ENCODE results near the gene REEP3. TPM values are rescaled to one million over a fixed set of nuclear protein-coding genes. Genes with fewer than 3 reads are reported as not detected.

REEP3 gene
- total and polyA plus RNA-seq, 2 of the 8 experiments (the other 6 are each of a cell fraction or from before 2014, with no cell fraction given): 5.8 to 31.5 TPM

DNA sequence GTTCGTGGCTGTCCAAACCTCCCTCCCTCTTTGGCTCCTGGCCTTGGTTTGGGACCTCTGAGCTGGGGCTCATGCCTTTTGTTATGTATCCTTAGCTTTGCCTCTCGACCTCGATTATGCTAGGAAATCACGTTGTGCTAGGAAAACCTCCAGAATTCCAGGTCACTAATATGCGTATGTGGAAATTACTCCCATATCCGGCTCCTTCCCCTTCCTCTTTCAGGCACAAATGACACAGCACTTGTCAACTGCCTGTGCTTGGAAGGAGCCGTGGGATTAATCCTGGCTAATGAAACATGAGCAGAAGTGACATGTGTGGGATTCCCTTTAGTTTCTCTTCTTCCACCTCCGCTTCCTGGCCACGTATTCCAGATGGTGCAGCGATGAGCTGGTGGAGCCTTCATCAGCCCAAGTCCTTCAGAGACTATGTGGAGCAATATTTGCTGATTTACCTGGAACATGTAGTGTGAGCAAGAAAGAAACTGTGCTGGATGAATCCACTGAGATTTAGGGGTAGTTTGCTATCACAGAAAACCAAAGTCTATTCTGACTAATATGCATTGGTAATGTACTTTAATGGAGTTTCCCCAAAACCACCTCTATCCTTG lies 149.2 kb downstream of the REEP3 start:
- H3K79me1 ChIP-seq (ENCODE audit: low read depth, low read length): no peaks in the 10 kb centered on the region
- no peak overlapping the region for H3K14ac ChIP-seq (ENCODE audit: insufficient read length)
- no peak overlapping the region for H3K27ac ChIP-seq (ENCODE audit: low read depth, low read length)
- H3K4me3 ChIP-seq (ENCODE audit: extremely low read depth in 1 of 4, insufficient read depth in 2 of 4, low read depth in 3 of 4, low read length in 4 of 4): peak overlapping the region in 1 of 4 experiments; percentile 2; a peak in 1 of 8 replicates
- no peak overlapping the region for H3K23ac ChIP-seq (ENCODE audit: insufficient read length)
- no peaks in the 10 kb centered on the region for H3K23me2 ChIP-seq (ENCODE audit: low read depth, low read length)
- no peak overlapping the region for H4K91ac ChIP-seq (replicated peaks; ENCODE audit: insufficient read length, low read length)
- peak overlapping the region in 1 of 4 experiments; percentile 12; a peak in 1 of 7 replicates for H3K9ac ChIP-seq (replicated peaks in 1 of 4; ENCODE audit: extremely low read depth in 1 of 4, low read depth in 3 of 4, low read length in 3 of 4)
- H4K5ac ChIP-seq (ENCODE audit: insufficient read length, low read depth, low read length): no peak overlapping the region
- H3K4me2 ChIP-seq (ENCODE audit: insufficient read depth in 1 of 2, low read depth in 2 of 2, low read length in 2 of 2): peak overlapping the region; percentile 51 to 58
- peak overlapping the region; percentile 18; the same call in 1 of the 2 replicates for H2BK5ac ChIP-seq (ENCODE audit: low read depth, low read length)
- FAIRE-seq (no peak), DNase-seq (ENCODE audit: low read depth in 1 of 2, low spot score in 2 of 2) (no peak)
- no peaks in the 10 kb centered on the region for H3K27me3 ChIP-seq (replicated peaks in 1 of 4; ENCODE audit: control insufficient read depth in 3 of 4, extremely low read depth in 1 of 4, insufficient read depth in 3 of 4, low read length in 3 of 4)
- no peak overlapping the region for H2AK5ac ChIP-seq (ENCODE audit: low read depth, low read length)
- POLR2A ChIA-PET (ENCODE audit: partially characterized antibody): interaction anchor here (1.1 kb wide), 1 partner anchor 9 kb away, joined by 3 read pairs; no protein-coding TSS in a partner anchor
- 42% methylated on average over 10 of the region's 10 CpGs; no CpG with 5 or more reads in 1 of the 2 experiments for WGBS, 2 experiments (ENCODE audit: extremely low coverage in 1 of 2, insufficient coverage in 1 of 2, insufficient read length in 1 of 2, insufficient replicate concordance in 2 of 2, low coverage in 1 of 2, low lambda C conversion rate in 2 of 2, missing lambda C conversion rate in 1 of 2)
- peaks cover 3 to 20% (median 17%) of the 10 kb centered on the region in 4 experiments; a peak in 6 of 7 replicates for H3K4me1 ChIP-seq (replicated peaks in 1 of 4; ENCODE audit: control insufficient read depth in 3 of 4, insufficient read depth in 4 of 4, low read length in 3 of 4)
- peak overlapping the region; percentile 49; the same call in 1 of the 2 replicates for H2BK20ac ChIP-seq (ENCODE audit: low read length)
- CTCF ChIA-PET (ENCODE audit: partially characterized antibody): interaction anchor here (0.7 to 2.1 kb wide), 8 partner anchors 9 to 50 kb away, joined by 3 to 12 read pairs (median 4); no protein-coding TSS in a partner anchor
- no peak overlapping the region for H4K8ac ChIP-seq (ENCODE audit: extremely low read depth, insufficient read depth, low read length)
- no peak overlapping the region for H2BK12ac ChIP-seq (ENCODE audit: low read depth, low read length)
- H3K4ac ChIP-seq (replicated peaks; ENCODE audit: insufficient read length, low read depth, low read length): no peak overlapping the region
- no peaks in the 10 kb centered on the region for H3K79me2 ChIP-seq (ENCODE audit: control insufficient read depth in 1 of 2, insufficient read depth in 2 of 2, low read length in 2 of 2)
- H2BK120ac ChIP-seq (replicated peaks; ENCODE audit: low read depth, low read length): no peak overlapping the region
- no peaks in the 10 kb centered on the region for H4K20me1 ChIP-seq (replicated peaks in 1 of 2; ENCODE audit: control insufficient read depth in 1 of 2, insufficient read depth in 2 of 2, low read length in 2 of 2)
- H3K56ac ChIP-seq (replicated peaks; ENCODE audit: insufficient read length, low read depth, low read length): no peak overlapping the region
- H3K36me3 ChIP-seq (ENCODE audit: control insufficient read depth in 2 of 4, insufficient read depth in 4 of 4, low read length in 3 of 4): no peaks in the 10 kb centered on the region
- peak overlapping the region; percentile 90; the same call in 1 of the 2 replicates for H2AFZ ChIP-seq (ENCODE audit: low read length)
- H3K9me3 ChIP-seq (ENCODE audit: insufficient read depth in 2 of 2, low read depth in 1 of 2, low read length in 1 of 2): no peaks in the 10 kb centered on the region
- H2BK15ac ChIP-seq (ENCODE audit: low read length): 0 out of 2 replicates have a peak overlapping the region, but pooled peaks have one; percentile 10
- peak overlapping the region; percentile 49; the same call in 1 of the 2 replicates for H3K18ac ChIP-seq (ENCODE audit: extremely low read depth, low read length)
- TF ChIP-seq YY1 (IDR thresholded peaks at IDR 0.05; ENCODE audit: low read depth, low read length) (no peak), KDM1A (IDR thresholded peaks at IDR 0.05; ENCODE audit: borderline replicate concordance, low read length) (no peak), TAF7 (optimal IDR thresholded peaks at IDR 0.05; ENCODE audit: borderline replicate concordance, low read depth, low read length) (no peak), SIN3A (conservative IDR thresholded peaks at IDR 0.05 in 1 of 2, IDR thresholded peaks at IDR 0.05 in 1 of 2; ENCODE audit: low read depth in 1 of 2, low read length in 2 of 2) (no peak), NRF1 (IDR thresholded peaks at IDR 0.05; ENCODE audit: low read depth, low read length) (no peak), HDAC6 (IDR thresholded peaks at IDR 0.05; ENCODE audit: low read depth, low read length) (no peak), ATF2 (IDR thresholded peaks at IDR 0.05; ENCODE audit: low read length) (no peak), TAF1 (IDR thresholded peaks at IDR 0.05; ENCODE audit: low read depth, low read length) (no peak), CEBPB (IDR thresholded peaks at IDR 0.05; ENCODE audit: low read depth, low read length) (no peak), CHD2 (IDR thresholded peaks at IDR 0.05; ENCODE audit: low read length) (no peak), MAFK (IDR thresholded peaks at IDR 0.05; ENCODE audit: low read depth, low read length) (no peak)

Data from H1 (cell line).